K562 (cell line): ENCODE results near the gene NAT9. TPM values are rescaled to one million over a fixed set of nuclear protein-coding genes. Genes with fewer than 3 reads are reported as not detected.
A peak's percentile ranks its signal among the peaks of the same experiment; 100 is the strongest.

Experiments used
- ATAC-seq: fragments of 200-7000 bp; cut with Tn5 transposase; 3 replicates; pipeline ENCODE4 v1.9.1; 2020; ENCODE audit warnings: moderate library complexity
- BruUV-seq: library from RNA; stranded (reverse); fragments of 400-500 nt; replicated peaks from 2 replicates; lab custom pipeline; 2021; lab: Mats Ljungman, UMichigan
- CTCF ChIA-PET: fragments of 300-600 bp; formaldehyde crosslinking; extraction: SDS; loops from one replicate; lab custom pipeline; 2021; ENCODE audit warnings: low intra/inter-chr PET ratio; lab: Yijun Ruan, JAX
- POLR2A ChIA-PET: fragments of 300-600, 350-650 bp; sonication (Branson Sonifier 250); formaldehyde crosslinking; extraction: SDS; loops from one replicate; lab custom pipeline; 2021; ENCODE audit warnings: antibody characterized with exemption, inconsistent platforms; lab: Yijun Ruan, JAX
- DNase-seq, 4 experiments: peaks; one replicate each; pipeline versions ENCODE4 v3.0.0 to v3.0.0-alpha.2; 2011 to 2018; ENCODE audit warnings: low spot score in 3 of 4, mixed read lengths in 3 of 4; ENCODE audit errors: extremely low read depth in 1 of 4
- FAIRE-seq: peaks from 2 replicates; lab custom pipeline; 2011; peaks lifted over from hg19 to GRCh38; lab: Jason Lieb, UNC
- H2AFZ ChIP-seq: 2 replicates; pipeline ENCODE4 v1.6.0; 2011; ENCODE audit warnings: low read depth, low read length, control low read depth, inconsistent platforms
- H3K27ac ChIP-seq: fragments of 200-600 bp; 3 replicates; pipeline ENCODE4 v1.8.0; 2011; ENCODE audit warnings: low read depth, mild to moderate bottlenecking, control low read depth, inconsistent platforms, low read length, moderate library complexity, mixed read lengths; ENCODE audit errors: extremely low read depth
- H3K27me3 ChIP-seq, 2 experiments: fragments of 300-600 bp in 1 of 2; 2 replicates in 1 of 2; 3 replicates in 1 of 2; pipeline versions ENCODE4 v1.6.0 to v1.8.0; 2011; ENCODE audit warnings: inconsistent platforms in 2 of 2, low read length in 2 of 2, mild to moderate bottlenecking in 1 of 2, mixed read lengths in 1 of 2, moderate library complexity in 1 of 2; ENCODE audit not compliant: control insufficient read depth in 2 of 2, insufficient read depth in 2 of 2
- H3K36me3 ChIP-seq: fragments of 300-600 bp; 3 replicates; pipeline ENCODE4 v1.8.0; 2011; ENCODE audit warnings: mild to moderate bottlenecking, low read length, inconsistent platforms; ENCODE audit not compliant: control insufficient read depth, insufficient read depth
- H3K4me1 ChIP-seq, 2 experiments: fragments of 200-600 bp in 1 of 2; replicated peaks in 1 of 2; 2 replicates in 1 of 2; 3 replicates in 1 of 2; pipeline versions ENCODE4 v1.5.1 to v1.8.0; 2011; ENCODE audit warnings: inconsistent platforms in 2 of 2, low read length in 2 of 2, mild to moderate bottlenecking in 1 of 2, mixed read lengths in 1 of 2, moderate library complexity in 1 of 2; ENCODE audit not compliant: control insufficient read depth in 2 of 2, insufficient read depth in 2 of 2
- H3K4me2 ChIP-seq: 2 replicates; pipeline ENCODE4 v1.6.1; 2011; ENCODE audit warnings: low read length, control low read depth, inconsistent platforms, mixed read lengths; ENCODE audit not compliant: insufficient read depth
- H3K4me3 ChIP-seq: fragments of 200-600 bp; sonication (generic), shearing (Covaris generic); 2 replicates; pipeline ENCODE4 v1.5.1; 2016; ENCODE audit warnings: control low read depth, inconsistent platforms
- H3K79me2 ChIP-seq: fragments of 200-600 bp; 3 replicates; pipeline ENCODE4 v1.8.0; 2011; ENCODE audit warnings: low read length, inconsistent platforms; ENCODE audit not compliant: control insufficient read depth, insufficient read depth
- H3K9ac ChIP-seq, 2 experiments: 2 replicates each; pipeline versions ENCODE4 v1.6.0 to v1.6.1; 2011; ENCODE audit warnings: low read depth in 2 of 2, low read length in 2 of 2, control low read depth in 1 of 2, inconsistent platforms in 1 of 2, mild to moderate bottlenecking in 1 of 2, mixed read lengths in 1 of 2; ENCODE audit not compliant: insufficient read depth in 1 of 2
- H3K9me1 ChIP-seq: one replicate; pipeline ENCODE4 v1.6.0; 2011; ENCODE audit warnings: inconsistent platforms, mild to moderate bottlenecking, low read length, moderate library complexity; ENCODE audit not compliant: control insufficient read depth, insufficient read depth
- H3K9me3 ChIP-seq: replicated peaks from 2 replicates; pipeline ENCODE4 v1.5.1; 2011; ENCODE audit warnings: low read depth, low read length, inconsistent platforms; ENCODE audit not compliant: control insufficient read depth, insufficient read depth
- H4K20me1 ChIP-seq: replicated peaks from 2 replicates; pipeline ENCODE4 v1.6.1; 2011; ENCODE audit warnings: low read length, inconsistent platforms, mixed read lengths; ENCODE audit not compliant: control insufficient read depth, insufficient read depth
- GATA2 ChIP-seq: sonication (generic); formaldehyde crosslinking; IDR thresholded peaks from 2 replicates; pipeline ENCODE4 v1.4.0; 2020; ENCODE audit warnings: mild to moderate bottlenecking, missing genetic modification reagents
- HCFC1 ChIP-seq: IDR thresholded peaks from 2 replicates; pipeline ENCODE4 v1.6.1; 2012; ENCODE audit warnings: low read depth, low read length, improper control_type of control experiment
- HNRNPK ChIP-seq: fragments of 200-400 bp; formaldehyde crosslinking; IDR thresholded peaks from one replicate; pipeline ENCODE4 v1.6.1; 2018; ENCODE audit warnings: mild to moderate bottlenecking, low read depth, low read length; ENCODE audit not compliant: poor library complexity, severe bottlenecking
- NFIC ChIP-seq: fragments of 450-650 bp; IDR thresholded peaks from 2 replicates; pipeline ENCODE4 v1.6.1; 2017; ENCODE audit warnings: mild to moderate bottlenecking, inconsistent platforms
- WGBS: fragments of 100-300 bp; shearing (Covaris generic); methylation state at CpG from one replicate; pipeline ENCODE4 v1.1.6; 2016; ENCODE audit warnings: low coverage, mixed read lengths; ENCODE audit not compliant: insufficient coverage; ENCODE audit errors: missing lambda C conversion rate; 5-methylcytosine and 5-hydroxymethylcytosine counted together
- in situ Hi-C: fragments of 300-500 bp; cut with MboI; formaldehyde crosslinking; loops from 4 replicates; pipeline ENCODE4 v1.15.0; 2018; ENCODE audit warnings: inconsistent platforms, mixed read lengths
- intact Hi-C: fragments of 100-400 bp; cut with micrococcal nuclease; formaldehyde crosslinking; loops from 2 replicates; pipeline ENCODE4 v1.14.2; 2022
- polyA plus RNA-seq, 8 experiments: library from polyadenylated mRNA; depleted of rRNA in 4 of 8; stranded (reverse) in 5 of 8; unstranded in 3 of 8; fragments of >200 nt; fragmentation: Nextera tagmentation in 2 of 8; fragmentation: Illumina TruSeq in 1 of 8; extraction: Ambion mirVana in 2 of 8; extraction: Trizol in 1 of 8; gene quantifications; 2 replicates each; pipeline versions ENCODE4 v1.2.1 to v1.2.3, GENCODE V29; 2011 to 2014; ENCODE audit warnings: inconsistent platforms in 1 of 8, missing spikeins in 1 of 8
- total RNA-seq, 7 experiments: library from RNA; depleted of rRNA in 6 of 7; stranded (reverse); fragments of >200 nt in 6 of 7; fragmentation: Illumina TruSeq in 2 of 7; extraction: Trizol in 2 of 7; gene quantifications; 2 replicates each; pipeline versions ENCODE4 v1.2.1 to v1.2.3, GENCODE V29; 2011 to 2021; ENCODE audit warnings: low replicate concordance in 1 of 7

The NAT9 gene
- total and polyA plus RNA-seq, 9 of the 15 experiments (the other 6 are each of a cell fraction or from before 2014, with no cell fraction given): 4.2 to 63.6 (median 40.8) TPM

- TF ChIP-seq GATA2 (CRISPR knock-in tag) (no peak), HNRNPK (no peak)
Measured at GRCh38 chr17:74757931-74758847, 18.0 kb downstream of the NAT9 start (continued).

- peaks cover 27% of the 10 kb centered on the region for H3K9me1 ChIP-seq
- TF ChIP-seq HCFC1: no peak
- 0 out of 2 replicates have a peak, but pooled peaks have one; percentile 7 for TF ChIP-seq NFIC
- no peaks in the 10 kb centered on the region for H3K27me3 ChIP-seq
- FAIRE-seq (no peak), ATAC-seq (no peak), DNase-seq (no peak)
- H3K36me3 ChIP-seq: peaks cover 5% of the 10 kb centered on the region; the same call in 2 of the 3 replicates
- 95% methylated on average over 3 of the region's 3 CpGs for WGBS
- no peak overlapping the region for H3K27ac ChIP-seq
- H4K20me1 ChIP-seq: peaks cover 31% of the 10 kb centered on the region; the same call in 1 of the 2 replicates
- no peak overlapping the region for H3K4me3 ChIP-seq
- in situ Hi-C loops (no loop called here), intact Hi-C loops (no loop called here)
- ChIA-PET CTCF (no interaction called here), POLR2A (interaction anchor here (2.3 kb wide), 1 partner anchor 13 kb away, joined by 9 read pairs; no protein-coding TSS in a partner anchor)
- peaks cover 75% of the 10 kb centered on the region for H3K79me2 ChIP-seq
- H3K9ac ChIP-seq: peak overlapping the region in 1 of 2 experiments; percentile 70; a peak in 2 of 4 replicates
- no peak overlapping the region for H2AFZ ChIP-seq
- BruUV-seq: no TSS peak
- H3K9me3 ChIP-seq: no peaks in the 10 kb centered on the region
- H3K4me2 ChIP-seq: no peak overlapping the region
- H3K4me1 ChIP-seq: peaks cover 40 to 64% of the 10 kb centered on the region in 2 experiments
Measured at GRCh38 chr17:74757502-74757901, 18.6 kb downstream of the NAT9 start.
